ENCODE measurements around the gene UBE2V1.
A peak's percentile ranks its signal among the peaks of the same experiment; 100 is the strongest.

Gene UBE2V1

DNA sequence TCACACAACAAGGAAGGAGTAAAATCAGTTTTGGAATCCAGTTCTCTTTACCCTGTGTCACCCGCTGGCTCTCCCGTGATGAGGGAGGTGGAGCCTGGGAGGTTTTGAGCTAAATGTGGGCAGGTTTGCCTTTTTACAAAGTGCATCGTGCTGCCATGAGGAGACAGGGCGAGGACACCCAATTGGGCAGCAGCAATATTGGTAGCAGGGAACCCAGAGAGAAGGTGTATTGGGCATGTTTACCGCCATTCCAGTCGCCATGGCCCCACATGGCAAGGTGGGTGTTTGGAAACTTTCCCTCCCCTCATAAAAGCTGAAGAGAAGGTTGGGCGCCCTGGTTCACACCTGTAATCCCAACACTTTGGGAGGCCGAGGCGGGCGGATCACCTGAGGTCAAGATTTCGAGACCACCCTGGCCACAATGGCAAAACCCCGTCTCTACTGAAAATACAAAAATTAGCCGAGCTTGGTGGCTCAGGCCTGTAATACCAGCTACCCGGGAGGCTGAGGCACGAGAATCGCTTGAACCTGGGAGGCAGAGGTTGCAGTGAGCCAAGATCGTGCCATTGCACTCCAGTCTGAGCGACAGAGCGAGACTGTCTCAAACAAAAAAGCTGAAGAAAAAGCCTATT, 3.5 kb upstream of the UBE2V1 start:
- POLR2A ChIA-PET: interaction anchor here (0.8 kb wide), 2 partner anchors 50 to 104 kb away, joined by 3 read pairs; no protein-coding TSS in a partner anchor
- DNase-seq: no peak
- H3K27me3 ChIP-seq (replicated peaks in 2 of 5; ENCODE audit: control insufficient read depth in 4 of 5, insufficient read depth in 5 of 5, low read length in 4 of 5): no peaks in the 10 kb centered on the region
- no peaks in the 10 kb centered on the region for H3K36me3 ChIP-seq (ENCODE audit: control insufficient read depth in 4 of 4, insufficient read depth in 4 of 4, low read length in 3 of 4)
- 90% methylated on average over 13 of the region's 19 CpGs for WGBS (ENCODE audit: insufficient coverage)
- H3K4me3 ChIP-seq (ENCODE audit: control insufficient read depth in 1 of 7, extremely low read depth in 1 of 7, insufficient read depth in 4 of 7, low read depth in 2 of 7, low read length in 6 of 7): peak overlapping the region in 6 of 7 experiments; percentile 69 to 96 (median 78)
- H3K4me1 ChIP-seq (ENCODE audit: control extremely low read depth in 1 of 4, control insufficient read depth in 4 of 4, insufficient read depth in 4 of 4, low read length in 3 of 4): peaks cover 26 to 52% (median 44%) of the 10 kb centered on the region in 4 experiments
- H3K9me3 ChIP-seq (ENCODE audit: control extremely low read depth in 1 of 5, control insufficient read depth in 4 of 5, insufficient read depth in 2 of 5, low read depth in 1 of 5, low read length in 4 of 5): no peaks in the 10 kb centered on the region
- CTCF ChIA-PET: interaction anchor here (1.1 to 13.8 kb wide), 10 partner anchors 10 to 71 kb away, joined by 3 to 335 read pairs (median 8); no protein-coding TSS in a partner anchor
- H3K27ac ChIP-seq (ENCODE audit: insufficient read depth in 1 of 2, low read depth in 1 of 2, low read length in 2 of 2, poor library complexity in 1 of 2, severe bottlenecking in 2 of 2): peak overlapping the region; percentile 40 to 71

- Histone ChIP-seq H3K4me1 (ENCODE audit: control extremely low read depth in 1 of 4, control insufficient read depth in 4 of 4, insufficient read depth in 4 of 4, low read length in 3 of 4) (peaks cover 33 to 54% (median 47%) of the 10 kb centered on the region in 4 experiments), H3K9me3 (ENCODE audit: control extremely low read depth in 1 of 5, control insufficient read depth in 4 of 5, insufficient read depth in 2 of 5, low read depth in 1 of 5, low read length in 4 of 5) (no peaks in the 10 kb centered on the region), H3K27me3 (replicated peaks in 2 of 5; ENCODE audit: control insufficient read depth in 4 of 5, insufficient read depth in 5 of 5, low read length in 4 of 5) (no peaks in the 10 kb centered on the region), H3K27ac (ENCODE audit: insufficient read depth in 1 of 2, low read depth in 1 of 2, low read length in 2 of 2, poor library complexity in 1 of 2, severe bottlenecking in 2 of 2) (peak overlapping the region; percentile 40 to 71), H3K36me3 (ENCODE audit: control insufficient read depth in 4 of 4, insufficient read depth in 4 of 4, low read length in 3 of 4) (no peaks in the 10 kb centered on the region), H3K4me3 (ENCODE audit: control insufficient read depth in 1 of 7, extremely low read depth in 1 of 7, insufficient read depth in 4 of 7, low read depth in 2 of 7, low read length in 6 of 7) (peak overlapping the region in 6 of 7 experiments; percentile 69 to 96 (median 78))
- WGBS (ENCODE audit: insufficient coverage): 0% methylated on average over 19 of the region's 24 CpGs
- peak; percentile 93 to 95 (median 94) for DNase-seq
- CTCF ChIA-PET: interaction anchor here (0.9 to 13.8 kb wide), 14 partner anchors 9 to 72 kb away, joined by 3 to 335 read pairs (median 6); no protein-coding TSS in a partner anchor
- POLR2A ChIA-PET: interaction anchor here (0.8 to 1.4 kb wide), 3 partner anchors 38 to 104 kb away, joined by 3 read pairs; partner anchors contain the start of gene PEDS1
Observed at GRCh38 chr20:50115591-50116367, 2.8 kb upstream of the UBE2V1 start.

DNA sequence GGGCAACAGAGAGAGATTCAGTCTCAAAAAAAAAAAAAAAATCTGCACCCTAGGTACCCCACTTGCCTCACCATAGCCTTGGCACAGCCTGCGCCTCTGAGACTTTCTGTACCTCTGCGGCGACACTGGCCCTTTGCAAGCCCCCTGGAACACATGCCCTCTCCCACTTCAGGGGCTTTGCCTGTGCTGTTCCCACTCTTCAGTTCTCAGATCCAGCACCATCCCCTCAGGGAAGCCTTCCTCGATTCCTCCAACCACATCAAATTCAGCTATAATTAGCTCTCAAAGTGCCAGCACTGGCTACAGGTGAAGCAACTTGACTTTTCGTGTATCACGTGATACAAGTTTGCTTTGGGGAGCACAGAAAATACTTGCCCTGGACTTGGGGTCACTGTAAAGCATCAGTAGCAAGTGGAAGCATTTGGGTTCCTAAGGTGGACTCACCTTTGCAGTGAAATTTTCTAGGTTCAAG, 2.1 kb upstream of the UBE2V1 start:
- Histone ChIP-seq H3K4me1 (ENCODE audit: control extremely low read depth in 1 of 4, control insufficient read depth in 4 of 4, insufficient read depth in 4 of 4, low read length in 3 of 4) (peaks cover 37 to 61% (median 53%) of the 10 kb centered on the region in 4 experiments), H3K4me3 (ENCODE audit: control insufficient read depth in 1 of 7, extremely low read depth in 1 of 7, insufficient read depth in 4 of 7, low read depth in 2 of 7, low read length in 6 of 7) (peak overlapping the region in 6 of 7 experiments; percentile 69 to 96 (median 78)), H3K27me3 (replicated peaks in 2 of 5; ENCODE audit: control insufficient read depth in 4 of 5, insufficient read depth in 5 of 5, low read length in 4 of 5) (no peaks in the 10 kb centered on the region), H3K27ac (ENCODE audit: insufficient read depth in 1 of 2, low read depth in 1 of 2, low read length in 2 of 2, poor library complexity in 1 of 2, severe bottlenecking in 2 of 2) (peak overlapping the region in 1 of 2 experiments; percentile 71), H3K9me3 (ENCODE audit: control extremely low read depth in 1 of 5, control insufficient read depth in 4 of 5, insufficient read depth in 2 of 5, low read depth in 1 of 5, low read length in 4 of 5) (no peaks in the 10 kb centered on the region), H3K36me3 (ENCODE audit: control insufficient read depth in 4 of 4, insufficient read depth in 4 of 4, low read length in 3 of 4) (no peaks in the 10 kb centered on the region)
- DNase-seq: no peak
- 94% methylated on average over 6 of the region's 6 CpGs for WGBS (ENCODE audit: insufficient coverage)
- POLR2A ChIA-PET: interaction anchor here (1.1 to 1.4 kb wide), 2 partner anchors 38 to 51 kb away, joined by 3 read pairs; partner anchors contain the start of gene PEDS1
- CTCF ChIA-PET: interaction anchor here (0.9 to 13.8 kb wide), 11 partner anchors 9 to 73 kb away, joined by 3 to 335 read pairs (median 7); no protein-coding TSS in a partner anchor

- POLR2A ChIA-PET: no interaction called here
- CTCF ChIA-PET: interaction anchor here (0.9 to 1.5 kb wide), 6 partner anchors 8 to 56 kb away, joined by 3 to 5 read pairs (median 4); no protein-coding TSS in a partner anchor
Observed at GRCh38 chr20:50113420-50114224, 672 bp upstream of the UBE2V1 start.

GRCh38 chr20:50111829-50112495, 988 bp downstream of the UBE2V1 start:
- H3K36me3 ChIP-seq (ENCODE audit: control insufficient read depth in 4 of 4, insufficient read depth in 4 of 4, low read length in 3 of 4): peaks cover 0 to 16% (median 4%) of the 10 kb centered on the region in 4 experiments
- ChIA-PET CTCF (interaction anchor here (0.7 to 7.4 kb wide), 7 partner anchors 9 to 355 kb away, joined by 3 to 49 read pairs (median 4); no protein-coding TSS in a partner anchor), POLR2A (interaction anchor here (0.6 kb wide), 2 partner anchors 9 to 16 kb away, joined by 3 read pairs; no protein-coding TSS in a partner anchor)
- H3K27ac ChIP-seq (ENCODE audit: insufficient read depth in 1 of 2, low read depth in 1 of 2, low read length in 2 of 2, poor library complexity in 1 of 2, severe bottlenecking in 2 of 2): peak overlapping the region; percentile 87 to 88
- peaks cover 56 to 87% (median 79%) of the 10 kb centered on the region in 4 experiments for H3K4me1 ChIP-seq (ENCODE audit: control extremely low read depth in 1 of 4, control insufficient read depth in 4 of 4, insufficient read depth in 4 of 4, low read length in 3 of 4)
- DNase-seq: no peak
- no peaks in the 10 kb centered on the region for H3K27me3 ChIP-seq (replicated peaks in 2 of 5; ENCODE audit: control insufficient read depth in 4 of 5, insufficient read depth in 5 of 5, low read length in 4 of 5)
- H3K9me3 ChIP-seq (ENCODE audit: control extremely low read depth in 1 of 5, control insufficient read depth in 4 of 5, insufficient read depth in 2 of 5, low read depth in 1 of 5, low read length in 4 of 5): no peaks in the 10 kb centered on the region
- peak overlapping the region; percentile 74 to 91 (median 84) for H3K4me3 ChIP-seq (ENCODE audit: control insufficient read depth in 1 of 7, extremely low read depth in 1 of 7, insufficient read depth in 4 of 7, low read depth in 2 of 7, low read length in 6 of 7)
- 26% methylated on average over 7 of the region's 9 CpGs for WGBS (ENCODE audit: insufficient coverage)

More at GRCh38 chr20:50113420-50114224, 672 bp upstream of the UBE2V1 start:
- Histone ChIP-seq H3K9me3 (ENCODE audit: control extremely low read depth in 1 of 5, control insufficient read depth in 4 of 5, insufficient read depth in 2 of 5, low read depth in 1 of 5, low read length in 4 of 5) (no peaks in the 10 kb centered on the region), H3K4me3 (ENCODE audit: control insufficient read depth in 1 of 7, extremely low read depth in 1 of 7, insufficient read depth in 4 of 7, low read depth in 2 of 7, low read length in 6 of 7) (peak overlapping the region; percentile 74 to 91 (median 84)), H3K36me3 (ENCODE audit: control insufficient read depth in 4 of 4, insufficient read depth in 4 of 4, low read length in 3 of 4) (no peaks in the 10 kb centered on the region), H3K27ac (ENCODE audit: insufficient read depth in 1 of 2, low read depth in 1 of 2, low read length in 2 of 2, poor library complexity in 1 of 2, severe bottlenecking in 2 of 2) (peak overlapping the region; percentile 87 to 88), H3K4me1 (ENCODE audit: control extremely low read depth in 1 of 4, control insufficient read depth in 4 of 4, insufficient read depth in 4 of 4, low read length in 3 of 4) (peaks cover 48 to 71% (median 68%) of the 10 kb centered on the region in 4 experiments), H3K27me3 (replicated peaks in 2 of 5; ENCODE audit: control insufficient read depth in 4 of 5, insufficient read depth in 5 of 5, low read length in 4 of 5) (no peaks in the 10 kb centered on the region)
- no peak for DNase-seq
- 0% methylated on average over 5 of the region's 11 CpGs for WGBS (ENCODE audit: insufficient coverage)

Data from common myeloid progenitor, CD34-positive (primary cell).